IMR-90 (cell line): ENCODE results near the gene TNPO1. TPM values are rescaled to one million over a fixed set of nuclear protein-coding genes. Genes with fewer than 3 reads are reported as not detected.

ENCODE experiments used
- ATAC-seq: fragments of 200-7000 bp; cut with Tn5 transposase; 2 replicates; pipeline ENCODE4 v1.9.1; 2020; ENCODE audit warnings: low read depth, mild to moderate bottlenecking, moderate library complexity
- BruUV-seq: library from RNA; stranded (reverse); fragments of 400-500 nt; replicated peaks from 2 replicates; lab custom pipeline; 2021; lab: Mats Ljungman, UMichigan
- CTCF ChIA-PET: fragments of 300-600 bp; formaldehyde crosslinking; extraction: SDS; loops from one replicate; lab custom pipeline; 2021; ENCODE audit warnings: antibody characterized with exemption; lab: Yijun Ruan, JAX
- POLR2A ChIA-PET: fragments of 300-600 bp; sonication (Branson Sonifier 250); formaldehyde crosslinking; loops from one replicate; lab custom pipeline; 2022; ENCODE audit warnings: antibody characterized with exemption; ENCODE audit not compliant: unreplicated experiment; lab: Charles Lee
- DNase-seq: peaks from one replicate; pipeline ENCODE4 v3.0.0; 2013
- H2AFZ ChIP-seq: replicated peaks from 2 replicates; pipeline ENCODE3; 2013; ENCODE audit warnings: low read length, mild to moderate bottlenecking; ENCODE audit not compliant: poor library complexity
- H2AK5ac ChIP-seq: 2 replicates; pipeline ENCODE4 v1.6.1; 2013; ENCODE audit warnings: low read depth, low read length, inconsistent platforms
- H2AK9ac ChIP-seq: replicated peaks from 2 replicates; pipeline ENCODE3; 2013; ENCODE audit warnings: mild to moderate bottlenecking, low read depth, low read length, moderate library complexity; ENCODE audit not compliant: poor library complexity
- H2BK120ac ChIP-seq: 2 replicates; pipeline ENCODE4 v1.6.1; 2013; ENCODE audit warnings: low read depth, low read length, inconsistent platforms
- H2BK15ac ChIP-seq: 3 replicates; pipeline ENCODE4 v1.6.1; 2013; ENCODE audit warnings: low read depth, low read length, inconsistent platforms
- H2BK20ac ChIP-seq: 2 replicates; pipeline ENCODE4 v1.6.1; 2013; ENCODE audit warnings: low read depth, mild to moderate bottlenecking, inconsistent platforms, low read length, moderate library complexity
- H2BK5ac ChIP-seq: 2 replicates; pipeline ENCODE4 v1.6.1; 2013; ENCODE audit warnings: mild to moderate bottlenecking, low read depth, low read length, inconsistent platforms; ENCODE audit not compliant: poor library complexity, severe bottlenecking
- H3K14ac ChIP-seq: replicated peaks from 2 replicates; pipeline ENCODE4 v1.6.1; 2013; ENCODE audit warnings: low read depth, low read length, inconsistent platforms
- H3K18ac ChIP-seq: 2 replicates; pipeline ENCODE4 v1.6.1; 2013; ENCODE audit warnings: low read depth, low read length, control low read depth
- H3K23ac ChIP-seq: 2 replicates; pipeline ENCODE4 v1.6.1; 2013; ENCODE audit warnings: low read depth, low read length, inconsistent platforms
- H3K27ac ChIP-seq: 2 replicates; pipeline ENCODE4 v1.5.1; 2013; ENCODE audit warnings: mild to moderate bottlenecking, control low read depth, low read length; ENCODE audit not compliant: insufficient read depth
- H3K27me3 ChIP-seq: 2 replicates; pipeline ENCODE4 v1.6.1; 2013; ENCODE audit warnings: low read length; ENCODE audit not compliant: control insufficient read depth, insufficient read depth
- H3K36me3 ChIP-seq: 2 replicates; pipeline ENCODE4 v1.6.1; 2013; ENCODE audit warnings: low read length, mixed read lengths; ENCODE audit not compliant: control insufficient read depth, insufficient read depth
- H3K4ac ChIP-seq: 2 replicates; pipeline ENCODE4 v1.6.1; 2013; ENCODE audit warnings: low read depth, low read length, inconsistent platforms
- H3K4me1 ChIP-seq: 2 replicates; pipeline ENCODE4 v1.6.1; 2013; ENCODE audit warnings: low read length, mixed read lengths; ENCODE audit not compliant: control insufficient read depth, insufficient read depth
- H3K4me2 ChIP-seq: 2 replicates; pipeline ENCODE4 v1.6.1; 2013; ENCODE audit warnings: low read depth, mild to moderate bottlenecking, control low read depth, low read length, moderate library complexity
- H3K4me3 ChIP-seq: 2 replicates; pipeline ENCODE4 v1.5.1; 2013; ENCODE audit warnings: low read depth, mild to moderate bottlenecking, control low read depth, low read length, moderate library complexity; ENCODE audit not compliant: insufficient read depth
- H3K56ac ChIP-seq: 2 replicates; pipeline ENCODE4 v1.6.1; 2013; ENCODE audit warnings: low read length, inconsistent platforms; ENCODE audit not compliant: insufficient read depth; ENCODE audit errors: extremely low read depth
- H3K79me1 ChIP-seq, 2 experiments: 2 replicates each; pipeline ENCODE4 v1.6.1; 2013; ENCODE audit warnings: low read length in 2 of 2, inconsistent platforms in 1 of 2, low read depth in 1 of 2
- H3K9ac ChIP-seq: 2 replicates; pipeline ENCODE4 v1.6.1; 2013; ENCODE audit warnings: low read depth, low read length, control low read depth
- H3K9me1 ChIP-seq: 2 replicates; pipeline ENCODE4 v1.6.1; 2013; ENCODE audit warnings: low read length, inconsistent platforms; ENCODE audit not compliant: insufficient read depth
- H3K9me3 ChIP-seq: 2 replicates; pipeline ENCODE4 v1.6.1; 2013; ENCODE audit warnings: low read length; ENCODE audit not compliant: control insufficient read depth, insufficient read depth
- H4K20me1 ChIP-seq: 2 replicates; pipeline ENCODE4 v1.6.1; 2013; ENCODE audit warnings: low read length, inconsistent platforms; ENCODE audit not compliant: insufficient read depth
- H4K5ac ChIP-seq: 2 replicates; pipeline ENCODE4 v1.6.1; 2013; ENCODE audit warnings: mild to moderate bottlenecking, low read depth, low read length, control low read depth
- H4K8ac ChIP-seq, 2 experiments: 2 replicates each; pipeline ENCODE4 v1.6.1; 2013; ENCODE audit warnings: low read depth in 2 of 2, low read length in 2 of 2, control low read depth in 1 of 2, inconsistent platforms in 1 of 2
- H4K91ac ChIP-seq: 2 replicates; pipeline ENCODE4 v1.6.1; 2013; ENCODE audit warnings: low read depth, low read length, inconsistent platforms; ENCODE audit not compliant: insufficient read depth
- CEBPB ChIP-seq: IDR thresholded peaks from 2 replicates; pipeline ENCODE4 v1.6.1; 2012; ENCODE audit warnings: low read depth, low read length, improper control_type of control experiment
- WGBS, 2 experiments: methylation state at CpG; one replicate each; pipeline versions ENCODE4 v1.1.5 to v1.1.7; 2013; ENCODE audit warnings: missing lambda C conversion rate in 2 of 2; ENCODE audit not compliant: insufficient read length in 1 of 2; ENCODE audit errors: extremely low coverage in 2 of 2; 5-methylcytosine and 5-hydroxymethylcytosine counted together
- dilution Hi-C: fragments of 300-500 bp; cut with HindIII; formaldehyde crosslinking; loops from one replicate; pipeline ENCODE4 v1.14.3; 2018; ENCODE audit warnings: low sequenced_read_pairs; ENCODE audit not compliant: unreplicated experiment
- in situ Hi-C: fragments of 300-500 bp; cut with MboI; formaldehyde crosslinking; loops from 3 replicates; pipeline ENCODE4 v1.14.3; 2019; ENCODE audit warnings: low sequenced_read_pairs, inconsistent platforms, mixed read lengths
- intact Hi-C: fragments of 100-400 bp; cut with micrococcal nuclease; formaldehyde crosslinking; loops from 2 replicates; pipeline ENCODE4 v1.10.0; 2022
- polyA plus RNA-seq, 3 experiments: library from polyadenylated mRNA; depleted of rRNA; stranded (reverse); fragments of >200 nt; gene quantifications; 2 replicates each; pipeline ENCODE4 v1.2.3, GENCODE V29; 2012; ENCODE audit warnings: low replicate concordance in 1 of 3
- total RNA-seq: library from RNA; depleted of rRNA; stranded (reverse); fragments of >200 nt; gene quantifications from 2 replicates; pipeline ENCODE4 v1.2.3, GENCODE V29; 2012
- TF ChIP-seq, protein P1 (sequence below): conservative IDR thresholded peaks from 2 replicates; pipeline ENCODE4 v1.5.1; 2012; ENCODE audit warnings: mild to moderate bottlenecking, low read depth, low read length, improper control_type of control experiment

TNPO1 gene
- total and polyA plus RNA-seq, 2 of the 4 experiments (the other 2 are of a cell fraction): 45.5 to 400 TPM

DNA sequence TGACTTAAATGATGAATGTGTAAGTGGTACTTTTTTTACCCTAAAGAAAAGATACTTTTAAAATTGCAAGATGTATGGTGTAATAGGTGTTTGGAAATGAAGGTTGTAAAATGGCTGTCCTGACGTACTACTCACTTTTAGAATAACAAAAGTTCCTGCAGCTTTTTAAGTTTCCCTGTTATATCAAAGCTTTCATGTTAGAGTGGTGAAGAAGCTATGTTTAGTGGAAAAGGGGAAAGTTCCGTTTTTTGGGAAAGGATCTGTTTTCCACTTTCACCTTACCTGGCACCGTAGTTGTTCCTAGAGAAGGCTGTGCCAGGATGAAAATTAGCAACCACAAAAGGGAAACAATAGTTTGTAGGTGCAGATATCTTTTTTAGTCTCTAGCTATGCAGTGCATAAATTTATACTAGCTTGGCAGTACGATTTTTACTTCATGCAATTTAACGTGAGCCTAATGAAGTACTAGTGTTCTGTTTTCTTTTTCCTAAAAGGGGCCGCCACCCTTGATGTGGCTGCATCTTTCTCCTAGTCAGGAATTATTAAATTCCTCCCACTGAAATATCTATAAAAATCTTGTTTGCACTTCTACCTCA is 1.3 kb downstream of the TNPO1 start:
- Histone ChIP-seq H2BK120ac (peak overlapping the region; percentile 59), H3K18ac (peak overlapping the region; percentile 92), H3K9me1 (peaks cover 5% of the 10 kb centered on the region), H3K4me3 (peak overlapping the region; percentile 78), H3K4me2 (peak overlapping the region; percentile 97), H2AK9ac (no peak overlapping the region), H2BK20ac (peak overlapping the region; percentile 17; the same call in 1 of the 2 replicates), H2AK5ac (no peak overlapping the region; the same call in 1 of the 2 replicates), H3K36me3 (no peaks in the 10 kb centered on the region), H3K9ac (peak overlapping the region; percentile 97), H4K91ac (peak overlapping the region; percentile 83; the same call in 1 of the 2 replicates), H3K27ac (peak overlapping the region; percentile 69), H4K8ac (peak overlapping the region; percentile 66 to 75; a peak in 3 of 4 replicates), H3K9me3 (no peaks in the 10 kb centered on the region), H3K4me1 (peaks cover 7% of the 10 kb centered on the region; the same call in 1 of the 2 replicates), H4K20me1 (peaks cover 29% of the 10 kb centered on the region), H3K23ac (peak overlapping the region; percentile 79), H2BK5ac (peak overlapping the region; percentile 92), H2BK15ac (peak overlapping the region; percentile 72; the same call in 1 of the 3 replicates), H2AFZ (no peak overlapping the region), H3K79me1 (peaks cover 3 to 29% of the 10 kb centered on the region in 2 experiments; a peak in 3 of 4 replicates), H3K27me3 (no peaks in the 10 kb centered on the region), H4K5ac (peak overlapping the region; percentile 75; the same call in 1 of the 2 replicates), H3K14ac (peak overlapping the region; percentile 84), H3K4ac (peak overlapping the region; percentile 74), H3K56ac (peak overlapping the region; percentile 86)
- POLR2A ChIA-PET: no interaction called here
- CTCF ChIA-PET: interaction anchor here (0.8 to 2.6 kb wide), 6 partner anchors 13 to 461 kb away, joined by 3 to 14 read pairs (median 6); no protein-coding TSS in a partner anchor
- intact Hi-C loops (loop anchor here (1.0 to 2.0 kb wide), 5 partner anchors 31 to 451 kb away; no protein-coding TSS in a partner anchor), dilution Hi-C loops (no loop called here), in situ Hi-C loops (loop anchor here (5.0 to 10.0 kb wide), 2 partner anchors 193 to 450 kb away; no protein-coding TSS in a partner anchor)
- TF ChIP-seq, protein P1, sequence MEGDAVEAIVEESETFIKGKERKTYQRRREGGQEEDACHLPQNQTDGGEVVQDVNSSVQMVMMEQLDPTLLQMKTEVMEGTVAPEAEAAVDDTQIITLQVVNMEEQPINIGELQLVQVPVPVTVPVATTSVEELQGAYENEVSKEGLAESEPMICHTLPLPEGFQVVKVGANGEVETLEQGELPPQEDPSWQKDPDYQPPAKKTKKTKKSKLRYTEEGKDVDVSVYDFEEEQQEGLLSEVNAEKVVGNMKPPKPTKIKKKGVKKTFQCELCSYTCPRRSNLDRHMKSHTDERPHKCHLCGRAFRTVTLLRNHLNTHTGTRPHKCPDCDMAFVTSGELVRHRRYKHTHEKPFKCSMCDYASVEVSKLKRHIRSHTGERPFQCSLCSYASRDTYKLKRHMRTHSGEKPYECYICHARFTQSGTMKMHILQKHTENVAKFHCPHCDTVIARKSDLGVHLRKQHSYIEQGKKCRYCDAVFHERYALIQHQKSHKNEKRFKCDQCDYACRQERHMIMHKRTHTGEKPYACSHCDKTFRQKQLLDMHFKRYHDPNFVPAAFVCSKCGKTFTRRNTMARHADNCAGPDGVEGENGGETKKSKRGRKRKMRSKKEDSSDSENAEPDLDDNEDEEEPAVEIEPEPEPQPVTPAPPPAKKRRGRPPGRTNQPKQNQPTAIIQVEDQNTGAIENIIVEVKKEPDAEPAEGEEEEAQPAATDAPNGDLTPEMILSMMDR: no peak
- peak; percentile 36; the same call in 1 of the 2 replicates for TF ChIP-seq CEBPB
- WGBS, 2 experiments: 0% methylated on average over 2 of the region's 6 CpGs; no CpG with 5 or more reads in 1 of the 2 experiments
- ATAC-seq: no peak
- DNase-seq: no peak
- BruUV-seq: TSS peak; percentile 41
